Bronchial epithelial cell (primary cell): ENCODE results near the gene UFSP2. TPM values are rescaled to one million over a fixed set of nuclear protein-coding genes. Genes with fewer than 3 reads are reported as not detected.

Experiments
- DNase-seq: peaks from one replicate; pipeline ENCODE4 v3.0.0-alpha.2; 2010; ENCODE audit warnings: low read depth
- FAIRE-seq: peaks from 2 replicates; lab custom pipeline; 2011; peaks lifted over from hg19 to GRCh38; lab: Jason Lieb, UNC
- H3K27me3 ChIP-seq: 2 replicates; pipeline ENCODE4 v1.5.1; 2011; ENCODE audit warnings: low read length; ENCODE audit not compliant: control insufficient read depth, insufficient read depth
- H3K36me3 ChIP-seq: 2 replicates; pipeline ENCODE4 v1.5.1; 2011; ENCODE audit warnings: low read length; ENCODE audit not compliant: control insufficient read depth, insufficient read depth
- H3K4me3 ChIP-seq: 2 replicates; pipeline ENCODE4 v1.5.1; 2011; ENCODE audit warnings: mild to moderate bottlenecking, low read depth, low read length, control low read depth
- CTCF ChIP-seq: IDR thresholded peaks from 2 replicates; pipeline ENCODE4 v1.5.1; 2011; ENCODE audit warnings: mild to moderate bottlenecking, moderate library complexity, low read length, control low read depth, inconsistent platforms; ENCODE audit not compliant: insufficient read depth, severe bottlenecking
- total RNA-seq: library from RNA; depleted of rRNA; stranded (reverse); fragments of >200 nt; gene quantifications from 2 replicates; pipeline ENCODE4 v1.2.1, GENCODE V29; 2014

UFSP2 gene
- total RNA-seq, 1 donor from 2014 or later, result 29.2 TPM

- no peak for TF ChIP-seq CTCF
- FAIRE-seq, result no peak
These were observed 17.3 kb downstream of the UFSP2 start for GRCh38 chr4:185408432-185408831.

GRCh38 chr4:185405296-185405999 lies 20.3 kb downstream of the UFSP2 start:
- Histone ChIP-seq H3K4me3 (no peak overlapping the region), H3K27me3 (no peaks in the 10 kb centered on the region), H3K36me3 (peaks cover 2% of the 10 kb centered on the region)
- FAIRE-seq (no peak), DNase-seq (no peak)
- TF ChIP-seq CTCF, result no peak

More at GRCh38 chr4:185408432-185408831, 17.3 kb downstream of the UFSP2 start:
- H3K36me3 ChIP-seq, result no peaks in the 10 kb centered on the region
- H3K4me3 ChIP-seq, result no peak overlapping the region
- no peaks in the 10 kb centered on the region for H3K27me3 ChIP-seq
- no peak for DNase-seq

GRCh38 chr4:185404031-185404430 lies 21.7 kb downstream of the UFSP2 start:
- no peak for TF ChIP-seq CTCF
- DNase-seq (no peak), FAIRE-seq (no peak)
- no peak overlapping the region for H3K4me3 ChIP-seq
- peaks cover 2% of the 10 kb centered on the region for H3K36me3 ChIP-seq
- no peaks in the 10 kb centered on the region for H3K27me3 ChIP-seq

- no peak overlapping the region for H3K4me3 ChIP-seq
- no peak for TF ChIP-seq CTCF
- peaks cover 2% of the 10 kb centered on the region for H3K36me3 ChIP-seq
- peak; percentile 11 for DNase-seq
- no peak for FAIRE-seq
- H3K27me3 ChIP-seq, result no peaks in the 10 kb centered on the region
These were observed 26.3 kb downstream of the UFSP2 start for GRCh38 chr4:185399466-185399865.

GRCh38 chr4:185398618-185399017 lies 27.1 kb downstream of the UFSP2 start:
- FAIRE-seq, result no peak
- DNase-seq, result no peak
- H3K36me3 ChIP-seq, result peaks cover 2% of the 10 kb centered on the region
- H3K27me3 ChIP-seq, result no peaks in the 10 kb centered on the region
- H3K4me3 ChIP-seq, result no peak overlapping the region
- TF ChIP-seq CTCF, result no peak
